Aortic smooth muscle cell (primary cell): ENCODE data around the gene ITK. TPM values are rescaled to one million over a fixed set of nuclear protein-coding genes. Genes with fewer than 3 reads are reported as not detected.

Experiments
- total RNA-seq: library from RNA; depleted of rRNA; stranded (reverse); fragments of >200 nt; gene quantifications from 2 replicates; pipeline ENCODE4 v1.2.3, GENCODE V29; 2014

Gene ITK
- total RNA-seq: not detected in 2 replicates

DNA sequence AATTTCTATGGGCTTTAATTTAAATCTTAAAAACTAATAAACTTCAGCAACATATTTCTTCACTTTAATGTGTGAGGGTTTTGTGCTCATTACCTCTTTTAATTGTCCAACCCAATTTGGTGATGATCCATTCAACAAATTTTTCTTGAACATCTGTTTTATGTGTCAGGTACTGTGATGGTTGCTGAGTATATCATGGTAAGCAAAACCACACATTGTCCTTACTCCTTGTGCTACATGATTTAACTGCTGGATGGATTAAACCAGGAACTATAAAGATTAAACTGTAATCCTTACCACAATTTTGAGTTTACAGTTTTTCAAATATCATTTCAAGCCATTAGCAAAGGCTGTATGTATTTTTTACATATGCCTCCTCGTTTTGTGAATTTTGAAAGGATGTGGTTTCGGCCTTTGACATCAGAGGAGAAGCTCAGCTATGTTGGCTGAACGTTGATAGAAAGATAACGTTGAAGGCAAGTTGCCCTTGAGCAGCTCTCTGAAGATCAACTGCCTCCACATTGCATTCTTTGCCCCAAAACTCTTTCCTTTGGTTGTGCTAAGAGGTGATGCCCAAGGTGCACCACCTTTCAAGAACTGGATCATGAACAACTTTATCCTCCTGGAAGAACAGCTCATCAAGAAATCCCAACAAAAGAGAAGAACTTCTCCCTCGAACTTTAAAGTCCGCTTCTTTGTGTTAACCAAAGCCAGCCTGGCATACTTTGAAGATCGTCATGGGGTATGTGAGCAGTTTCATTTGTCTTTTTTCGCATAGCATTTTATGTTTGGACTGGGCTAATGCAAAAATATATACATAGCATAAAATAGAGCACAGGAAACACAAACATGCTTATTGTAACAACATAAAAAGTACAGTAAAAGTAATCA, at the start of gene ITK:
Gene ITK, plus strand, starts transcription at position 467 of the 891 bp plus-strand sequence. Its CDS starts 138 bp downstream, at position 605.

DNA sequence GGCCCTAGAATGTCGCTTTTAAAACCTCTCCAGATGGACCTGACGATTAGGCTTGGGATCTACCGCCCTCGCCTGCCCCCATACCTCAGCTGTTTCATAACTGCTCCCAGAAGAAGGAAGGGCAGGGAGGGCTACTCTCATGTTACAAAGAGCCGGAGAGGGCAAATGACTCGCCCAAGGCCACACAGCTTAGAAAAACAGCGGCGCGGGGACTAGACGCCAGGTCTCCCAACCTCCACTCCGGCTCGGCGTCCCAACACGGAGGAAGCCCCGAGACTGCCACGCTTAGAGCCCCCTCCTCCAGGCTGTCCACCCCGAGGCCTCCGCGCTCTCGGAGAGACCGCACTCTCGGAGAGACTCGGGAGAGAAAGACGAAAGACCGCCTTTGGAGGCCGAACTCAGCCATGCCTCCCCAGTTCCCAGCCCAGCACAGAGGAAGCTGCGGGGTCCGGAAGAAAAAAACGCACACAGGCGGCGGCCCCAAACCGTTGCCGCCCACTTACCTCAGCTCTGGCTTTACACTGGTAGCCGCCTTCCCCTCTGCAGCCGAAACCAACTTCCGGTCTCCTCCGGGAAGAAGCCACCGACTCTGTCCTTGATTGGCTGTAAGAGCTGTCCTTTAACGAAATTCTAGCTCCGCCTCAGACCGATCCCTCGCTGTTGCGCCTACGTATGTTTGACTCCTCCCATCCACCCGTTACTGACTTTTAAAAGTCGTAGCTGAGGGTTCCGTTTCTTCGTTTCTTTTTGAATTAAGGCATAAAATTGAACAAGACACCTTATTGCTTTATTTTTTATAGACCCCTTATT, 38.1 kb upstream of the ITK start, which contains the start of gene MED7:
Gene MED7, minus strand, starts transcription at position 549 of the 810 bp plus-strand sequence. CDS start 3,434 bp downstream, outside the sequence.

DNA sequence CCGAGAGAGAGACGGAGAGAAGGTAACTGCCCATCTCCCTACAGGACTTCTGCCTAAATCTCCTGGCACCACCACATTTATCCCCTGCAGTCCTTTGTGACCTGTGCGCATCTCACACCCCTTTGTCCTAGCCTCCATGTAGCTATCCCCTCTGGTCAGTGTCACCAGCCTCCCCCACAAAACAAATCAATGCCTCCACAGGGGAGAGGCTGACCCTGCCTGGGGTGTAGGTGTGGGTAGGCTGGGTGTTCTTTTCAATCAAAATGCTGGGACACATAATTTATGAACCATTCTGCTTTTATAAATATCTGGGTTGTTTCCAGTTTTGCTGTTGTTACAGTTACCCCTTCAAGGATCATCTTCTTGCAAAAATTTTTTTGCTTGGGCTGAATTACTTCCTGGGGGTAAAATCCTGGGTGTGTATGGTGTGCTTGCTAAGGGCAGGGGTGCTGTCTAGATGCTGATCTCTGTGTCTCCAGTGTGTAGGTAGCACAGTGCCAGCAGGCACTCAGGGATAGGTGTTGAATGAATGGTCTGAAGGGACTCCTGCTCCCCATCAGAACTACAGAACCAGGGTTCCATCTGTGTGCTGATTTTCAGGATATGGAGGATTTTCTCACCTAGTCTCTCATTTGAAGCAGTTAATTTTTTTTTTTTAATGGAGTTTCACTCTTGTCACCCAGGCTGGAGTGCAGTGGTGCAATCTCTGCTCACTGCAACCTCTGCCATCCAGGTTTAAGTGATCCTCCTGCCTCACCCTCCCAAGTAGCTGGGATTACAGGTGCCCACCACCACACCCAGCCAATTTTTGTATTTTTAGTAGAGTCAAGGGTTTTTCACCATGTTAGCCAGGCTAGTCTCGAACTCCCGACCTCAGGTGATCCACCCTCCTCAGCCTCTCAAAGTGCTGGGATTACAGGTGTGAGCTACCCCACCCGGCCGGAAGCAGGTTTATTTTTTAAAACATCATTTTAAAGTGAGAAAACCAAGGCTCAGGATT, 14.1 kb upstream of the ITK start, which contains the start of gene GARIN3:
Gene GARIN3, minus strand, starts transcription at position 51 of the 1,000 bp plus-strand sequence. CDS start 96 bp downstream, outside the sequence.

DNA sequence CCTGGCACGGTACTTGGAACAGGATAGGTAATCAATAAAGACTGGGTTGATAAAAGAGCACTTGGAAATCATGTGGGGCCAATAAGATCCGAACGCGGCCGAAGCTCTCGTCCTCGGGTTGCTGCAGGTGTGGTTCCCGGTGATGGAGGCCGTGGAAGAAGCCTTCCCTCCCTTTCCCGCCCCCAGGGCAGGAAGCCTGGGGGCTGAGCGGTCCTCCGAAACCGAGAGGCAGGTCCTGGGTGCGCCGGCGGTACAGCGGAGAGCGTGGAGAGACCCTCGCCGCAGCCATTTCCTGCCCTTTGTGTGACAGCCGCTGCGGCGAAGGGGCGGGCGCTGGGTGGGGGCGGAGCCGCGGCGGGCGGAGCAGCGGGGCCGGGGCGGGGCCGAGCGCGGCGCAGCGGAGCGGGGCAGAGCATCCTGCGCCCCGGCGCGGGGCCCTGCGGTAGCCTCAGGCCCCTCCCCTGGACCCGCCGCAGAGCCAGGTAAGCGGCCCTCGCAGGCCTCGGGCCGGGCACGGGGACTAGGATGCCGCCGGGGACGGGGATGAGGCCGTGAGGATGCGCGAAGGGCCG, 85.2 kb downstream of the ITK start, which contains the start of gene CYFIP2:
Gene CYFIP2, plus strand, starts transcription at position 410 of the 572 bp plus-strand sequence. CDS start 19,239 bp downstream, outside the sequence.

Other genes starting within 250 kb of the ITK start
- not detected in 2 replicates for gene TIMD4, start 217.6 kb upstream of the ITK start, total RNA-seq
- gene HAVCR1, start 121.7 kb upstream of the ITK start, total RNA-seq: not detected in 2 replicates
- 0.26 and 0.56 TPM in 2 replicates for gene HAVCR2, start 71.8 kb upstream of the ITK start, total RNA-seq
- gene MED7, start 38.0 kb upstream of the ITK start, total RNA-seq: 8.4 and 8.9 TPM in 2 replicates
- gene GARIN3, start 14.6 kb upstream of the ITK start, total RNA-seq: not detected in 2 replicates
- gene CYFIP2, start 85.3 kb downstream of the ITK start, total RNA-seq: 6.3 and 16.8 TPM in 2 replicates